C4-2B (cell line): ENCODE measurements around the gene FAM83G.
"Not testable (repeated sequence)": the region's sequence is repeated elsewhere in the genome, so short reads cannot be mapped to it uniquely, and the experiment has no call there.

Source experiments
- CTCF ChIP-seq: fragments of 450-650 bp; conservative IDR thresholded peaks from 2 replicates; pipeline ENCODE4 v1.5.1; 2017; ENCODE audit warnings: mild to moderate bottlenecking
- ZFX ChIP-seq: fragments of 450-650 bp; IDR thresholded peaks from 2 replicates; pipeline ENCODE4 v1.6.1; 2017

GRCh38 chr17:18922596-18922995 lies 82.0 kb downstream of the FAM83G start:
- TF ChIP-seq CTCF, ZFX: not testable (repeated sequence)
